HepG2 (cell line): ENCODE measurements around the gene VGLL4. TPM values are rescaled to one million over a fixed set of nuclear protein-coding genes. Genes with fewer than 3 reads are reported as not detected.

Experiments
- ARID5B ChIP-seq: IDR thresholded peaks from 2 replicates; pipeline ENCODE4 v1.4.0; 2020; ENCODE audit warnings: mild to moderate bottlenecking, missing genetic modification reagents
- DNMT1 ChIP-seq: sonication (generic); formaldehyde crosslinking; IDR thresholded peaks from 2 replicates; pipeline ENCODE4 v1.5.1; 2020; ENCODE audit warnings: mild to moderate bottlenecking, missing genetic modification reagents
- FOXK1 ChIP-seq: sonication (generic); formaldehyde crosslinking; IDR thresholded peaks from 2 replicates; pipeline ENCODE4 v1.4.0; 2020; ENCODE audit warnings: low read depth, missing genetic modification reagents, borderline replicate concordance
- FOXP4 ChIP-seq: sonication (generic); formaldehyde crosslinking; IDR thresholded peaks from 2 replicates; pipeline ENCODE4 v1.4.0; 2020; ENCODE audit warnings: missing genetic modification reagents
- HNF4G ChIP-seq, 2 experiments: sonication (generic) in 1 of 2; formaldehyde crosslinking in 1 of 2; IDR thresholded peaks; 2 replicates each; pipeline versions ENCODE4 v1.4.0 to v1.6.1; 2011 to 2020; ENCODE audit warnings: borderline replicate concordance in 2 of 2, low read depth in 2 of 2, mild to moderate bottlenecking in 2 of 2, low read length in 1 of 2, missing genetic modification reagents in 1 of 2, moderate library complexity in 1 of 2
- HOXA9 ChIP-seq: sonication (generic); formaldehyde crosslinking; IDR thresholded peaks from 2 replicates; pipeline ENCODE4 v1.8.1; 2022; ENCODE audit warnings: missing genetic modification reagents, mild to moderate bottlenecking, moderate library complexity, borderline replicate concordance
- MXD4 ChIP-seq: IDR thresholded peaks from 2 replicates; pipeline ENCODE4 v1.6.1; 2016; ENCODE audit warnings: mild to moderate bottlenecking, missing biosample characterization, missing genetic modification reagents
- NR2F6 ChIP-seq, 2 experiments: IDR thresholded peaks; 2 replicates each; pipeline ENCODE4 v1.6.1; 2016; ENCODE audit warnings: antibody characterized with exemption in 1 of 2, mild to moderate bottlenecking in 1 of 2
- SALL1 ChIP-seq: sonication (generic); formaldehyde crosslinking; IDR thresholded peaks from 2 replicates; pipeline ENCODE4 v1.8.0; 2022; ENCODE audit warnings: mild to moderate bottlenecking, missing genetic modification reagents
- SOX5 ChIP-seq: IDR thresholded peaks from 2 replicates; pipeline ENCODE4 v1.6.1; 2016; ENCODE audit warnings: borderline replicate concordance
- TBX2 ChIP-seq: sonication (generic); formaldehyde crosslinking; IDR thresholded peaks from 2 replicates; pipeline ENCODE4 v1.5.0; 2020; ENCODE audit warnings: missing genetic modification reagents, mild to moderate bottlenecking, borderline replicate concordance
- ZBTB38 ChIP-seq: sonication (generic); formaldehyde crosslinking; IDR thresholded peaks from 2 replicates; pipeline ENCODE4 v1.5.1; 2020; ENCODE audit warnings: mild to moderate bottlenecking, missing genetic modification reagents
- ZMYM3 ChIP-seq: sonication (generic); formaldehyde crosslinking; IDR thresholded peaks from 2 replicates; pipeline ENCODE4 v1.5.1; 2020; ENCODE audit warnings: mild to moderate bottlenecking, missing genetic modification reagents
- ZMYM4 ChIP-seq: sonication (generic); formaldehyde crosslinking; IDR thresholded peaks from 2 replicates; pipeline ENCODE4 v1.8.1; 2023; ENCODE audit warnings: mild to moderate bottlenecking, missing genetic modification reagents
- ZNF331 ChIP-seq: sonication (generic); formaldehyde crosslinking; IDR thresholded peaks from 2 replicates; pipeline ENCODE4 v1.4.0; 2020; ENCODE audit warnings: missing genetic modification reagents
- ZNF687 ChIP-seq: sonication (generic); formaldehyde crosslinking; IDR thresholded peaks from 2 replicates; pipeline ENCODE4 v1.5.1; 2020; ENCODE audit warnings: mild to moderate bottlenecking, missing genetic modification reagents, moderate library complexity
- ZNF784 ChIP-seq: sonication (generic); formaldehyde crosslinking; IDR thresholded peaks from 2 replicates; pipeline ENCODE4 v1.5.1; 2020; ENCODE audit warnings: missing genetic modification reagents, mild to moderate bottlenecking, borderline replicate concordance
- polyA plus RNA-seq, 8 experiments: library from polyadenylated mRNA; depleted of rRNA in 3 of 8; stranded (reverse) in 7 of 8; unstranded in 1 of 8; fragments of >200 nt; fragmentation: Illumina TruSeq in 4 of 8; extraction: Trizol in 4 of 8; gene quantifications; 2 replicates each; pipeline versions ENCODE4 v1.2.1 to v1.2.3, GENCODE V29; 2011 to 2016; ENCODE audit warnings: low read depth in 4 of 8, missing spikeins in 1 of 8, mixed read lengths in 1 of 8; ENCODE audit not compliant: insufficient read depth in 1 of 8
- total RNA-seq, 5 experiments: library from RNA; depleted of rRNA; stranded (reverse); fragments of >200 nt; fragmentation: Illumina TruSeq; extraction: Trizol; gene quantifications; 2 replicates each; pipeline ENCODE4 v1.2.3, GENCODE V29; 2016; ENCODE audit warnings: low read depth in 1 of 5

Gene VGLL4
- total and polyA plus RNA-seq, 2 of the 13 experiments (the other 11 are each of a cell fraction or from before 2014, with no cell fraction given): 23.2 to 39.0 TPM

GRCh38 chr3:11612515-11613188, 31.1 kb downstream of the VGLL4 start (continued):
- peak; percentile 32; the same call in 1 of the 2 replicates for TF ChIP-seq ZMYM4 (CRISPR knock-in tag)
- no peak for TF ChIP-seq MXD4 (CRISPR knock-in tag)
- peak; percentile 50; the same call in 1 of the 2 replicates for TF ChIP-seq ZNF331 (CRISPR knock-in tag)
- no peak for TF ChIP-seq ZNF784 (CRISPR knock-in tag)
- TF ChIP-seq HNF4G (IDR thresholded peaks at IDR 0.05; ENCODE audit: borderline replicate concordance, low read depth, low read length): peak; percentile 40; the same call in 1 of the 2 replicates
- TF ChIP-seq HNF4G (CRISPR knock-in tag; IDR thresholded peaks at IDR 0.05; ENCODE audit: borderline replicate concordance, low read depth): no peak
- TF ChIP-seq DNMT1 (CRISPR knock-in tag): no peak
- 0 out of 2 replicates have a peak, but pooled peaks have one; percentile 42 for TF ChIP-seq ZMYM3 (CRISPR knock-in tag)
- TF ChIP-seq SOX5 (CRISPR knock-in tag): 0 out of 2 replicates have a peak, but pooled peaks have one; percentile 20
- peak; percentile 93 for TF ChIP-seq ZBTB38 (CRISPR knock-in tag)
- TF ChIP-seq TBX2 (CRISPR knock-in tag): peak; percentile 25; the same call in 1 of the 2 replicates
- peak; percentile 45 for TF ChIP-seq ARID5B (CRISPR knock-in tag)
- peak; percentile 62; the same call in 1 of the 2 replicates for TF ChIP-seq ZNF687
- no peak for TF ChIP-seq HOXA9 (CRISPR knock-in tag)
- peak; percentile 64 for TF ChIP-seq SALL1 (CRISPR knock-in tag)
- TF ChIP-seq NR2F6 (IDR thresholded peaks at IDR 0.05): peak; percentile 48
- TF ChIP-seq NR2F6 (CRISPR knock-in tag; IDR thresholded peaks at IDR 0.05): peak; percentile 37; the same call in 1 of the 2 replicates
- peak; percentile 13; the same call in 1 of the 2 replicates for TF ChIP-seq FOXP4 (CRISPR knock-in tag)
- 0 out of 2 replicates have a peak, but pooled peaks have one; percentile 10 for TF ChIP-seq FOXK1 (CRISPR knock-in tag)
